ENCODE data around the gene RNF14.
"Not testable (repeated sequence)": the region's sequence is repeated elsewhere in the genome, so short reads cannot be mapped to it uniquely, and the experiment has no call there.

The RNF14 gene

GRCh38 chr5:142023836-142024235, 54.9 kb downstream of the RNF14 start:
- TF ChIP-seq, protein P1, sequence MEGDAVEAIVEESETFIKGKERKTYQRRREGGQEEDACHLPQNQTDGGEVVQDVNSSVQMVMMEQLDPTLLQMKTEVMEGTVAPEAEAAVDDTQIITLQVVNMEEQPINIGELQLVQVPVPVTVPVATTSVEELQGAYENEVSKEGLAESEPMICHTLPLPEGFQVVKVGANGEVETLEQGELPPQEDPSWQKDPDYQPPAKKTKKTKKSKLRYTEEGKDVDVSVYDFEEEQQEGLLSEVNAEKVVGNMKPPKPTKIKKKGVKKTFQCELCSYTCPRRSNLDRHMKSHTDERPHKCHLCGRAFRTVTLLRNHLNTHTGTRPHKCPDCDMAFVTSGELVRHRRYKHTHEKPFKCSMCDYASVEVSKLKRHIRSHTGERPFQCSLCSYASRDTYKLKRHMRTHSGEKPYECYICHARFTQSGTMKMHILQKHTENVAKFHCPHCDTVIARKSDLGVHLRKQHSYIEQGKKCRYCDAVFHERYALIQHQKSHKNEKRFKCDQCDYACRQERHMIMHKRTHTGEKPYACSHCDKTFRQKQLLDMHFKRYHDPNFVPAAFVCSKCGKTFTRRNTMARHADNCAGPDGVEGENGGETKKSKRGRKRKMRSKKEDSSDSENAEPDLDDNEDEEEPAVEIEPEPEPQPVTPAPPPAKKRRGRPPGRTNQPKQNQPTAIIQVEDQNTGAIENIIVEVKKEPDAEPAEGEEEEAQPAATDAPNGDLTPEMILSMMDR (IDR thresholded peaks at IDR 0.05; ENCODE audit: low read length, missing control alignments), result no peak
- H3K4me3 ChIP-seq (replicated peaks; ENCODE audit: low read depth, low read length), result no peak overlapping the region
- DNase-seq (ENCODE audit: low read depth), result no peak

GRCh38 chr5:142024771-142025304, 55.9 kb downstream of the RNF14 start:
- peak overlapping the region; percentile 39 for H3K4me3 ChIP-seq (replicated peaks; ENCODE audit: low read depth, low read length)
- TF ChIP-seq, protein P1 (IDR thresholded peaks at IDR 0.05; ENCODE audit: low read length, missing control alignments), result no peak
- DNase-seq (ENCODE audit: low read depth), result peak; percentile 83

- TF ChIP-seq, protein P1 (IDR thresholded peaks at IDR 0.05; ENCODE audit: low read length, missing control alignments), result no peak
- no peak for DNase-seq (ENCODE audit: low read depth)
- peak overlapping the region; percentile 39 for H3K4me3 ChIP-seq (replicated peaks; ENCODE audit: low read depth, low read length)
Measured at GRCh38 chr5:142025637-142026036, 56.7 kb downstream of the RNF14 start.

- H3K4me3 ChIP-seq (replicated peaks; ENCODE audit: low read depth, low read length), result no peak overlapping the region
- TF ChIP-seq, protein P1 (IDR thresholded peaks at IDR 0.05; ENCODE audit: low read length, missing control alignments), result no peak
- no peak for DNase-seq (ENCODE audit: low read depth)
Measured at GRCh38 chr5:142032150-142032549, 63.2 kb downstream of the RNF14 start.

DNA sequence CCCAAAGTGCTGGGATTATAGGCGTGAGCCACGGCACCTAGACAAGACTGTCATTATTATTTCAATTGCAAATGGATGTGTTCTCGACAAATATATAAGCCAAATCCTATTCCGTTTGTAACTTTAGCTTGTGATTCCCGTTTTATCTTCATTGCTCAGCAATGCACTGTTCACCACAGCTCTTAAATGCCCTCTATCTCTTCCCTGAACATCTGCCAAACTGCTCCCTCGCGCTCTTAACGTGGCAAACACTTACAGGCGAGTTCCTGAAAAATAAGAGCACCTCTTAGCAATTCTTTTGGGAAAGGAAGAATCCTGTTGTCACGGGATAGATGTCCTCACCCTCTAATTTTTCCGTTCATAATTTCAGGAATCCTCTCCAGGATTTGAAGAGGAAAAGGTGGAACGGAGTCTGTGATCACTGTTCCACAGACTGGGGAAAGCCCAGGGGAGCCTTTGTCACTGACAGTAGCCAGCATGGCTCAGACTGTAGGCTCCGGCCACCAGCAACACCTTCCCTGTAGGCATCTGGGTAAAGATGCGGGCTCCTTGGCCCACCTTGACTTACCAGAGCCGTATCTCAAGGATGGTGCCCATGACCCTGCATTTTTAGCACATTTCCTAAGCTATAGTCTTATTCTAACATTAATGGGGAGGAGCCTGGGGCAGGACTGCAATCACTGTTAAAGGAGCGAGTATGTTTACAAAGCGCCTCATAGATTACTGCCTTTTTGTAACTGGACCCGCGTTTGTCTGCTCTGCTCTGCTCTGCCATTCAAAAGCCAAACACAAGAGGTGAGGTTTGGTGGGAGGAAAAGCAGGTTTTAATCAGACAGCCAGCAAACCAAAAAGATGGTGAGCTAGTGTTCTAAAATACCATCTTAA, 64.1 kb downstream of the RNF14 start:
- no peak for DNase-seq (ENCODE audit: low read depth)
- TF ChIP-seq, protein P1 (IDR thresholded peaks at IDR 0.05; ENCODE audit: low read length, missing control alignments), result no peak
- H3K4me3 ChIP-seq (replicated peaks; ENCODE audit: low read depth, low read length), result no peak overlapping the region

GRCh38 chr5:142033632-142034567, 65.0 kb downstream of the RNF14 start:
- DNase-seq (ENCODE audit: low read depth); H3K4me3 ChIP-seq (replicated peaks; ENCODE audit: low read depth, low read length): not testable (repeated sequence)

DNA sequence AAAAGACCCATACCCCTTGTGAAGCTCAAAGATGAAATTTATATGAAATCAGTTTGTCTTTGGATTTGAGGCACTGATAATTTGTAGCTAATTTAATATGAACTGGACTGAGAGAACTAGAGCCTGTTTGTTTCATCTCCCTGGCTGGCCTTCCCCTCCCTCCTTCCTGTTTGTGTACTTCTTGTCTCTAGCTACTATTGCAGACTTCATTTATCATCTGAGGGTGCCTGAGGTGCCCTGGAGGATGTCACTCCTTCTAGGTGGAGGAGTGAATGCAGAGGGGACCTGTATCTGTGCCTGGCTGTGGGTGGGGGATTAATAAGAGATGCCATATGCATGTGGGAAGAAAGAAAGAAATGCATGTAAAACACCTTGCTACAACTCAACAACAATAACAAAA, 66.1 kb downstream of the RNF14 start:
- TF ChIP-seq, protein P1 (IDR thresholded peaks at IDR 0.05; ENCODE audit: low read length, missing control alignments), result no peak
- DNase-seq (ENCODE audit: low read depth), result no peak
- no peak overlapping the region for H3K4me3 ChIP-seq (replicated peaks; ENCODE audit: low read depth, low read length)

Measured in fibroblast of pulmonary artery (primary cell).